IMR-90 (cell line): Measurements from ENCODE around the gene TUBB8B.
"Not testable (repeated sequence)": the region's sequence is repeated elsewhere in the genome, so short reads cannot be mapped to it uniquely, and the experiment has no call there.

Source experiments
- CEBPB ChIP-seq: IDR thresholded peaks from 2 replicates; pipeline ENCODE4 v1.6.1; 2012; ENCODE audit warnings: low read depth, low read length, improper control_type of control experiment
- FOS ChIP-seq: fragments of 150-350 bp; IDR thresholded peaks from 2 replicates; pipeline ENCODE4 v1.6.1; 2016; ENCODE audit warnings: low read depth, low read length
- MAZ ChIP-seq: IDR thresholded peaks from 2 replicates; pipeline ENCODE4 v1.6.1; 2012; ENCODE audit warnings: low read depth, mild to moderate bottlenecking, low read length, improper control_type of control experiment, moderate library complexity, borderline replicate concordance
- MXI1 ChIP-seq: IDR thresholded peaks from 2 replicates; pipeline ENCODE4 v1.6.1; 2012; ENCODE audit warnings: low read depth, mild to moderate bottlenecking, low read length, moderate library complexity, borderline replicate concordance
- NFE2L2 ChIP-seq: fragments of 150-350 bp; IDR thresholded peaks from 2 replicates; pipeline ENCODE4 v1.6.1; 2016; ENCODE audit warnings: low read depth, mild to moderate bottlenecking, low read length
- POLR2A ChIP-seq: IDR thresholded peaks from 2 replicates; pipeline ENCODE4 v1.6.1; 2012; ENCODE audit warnings: mild to moderate bottlenecking, low read depth, low read length
- RCOR1 ChIP-seq: IDR thresholded peaks from 2 replicates; pipeline ENCODE4 v1.6.1; 2012; ENCODE audit warnings: mild to moderate bottlenecking, low read length, improper control_type of control experiment; ENCODE audit not compliant: insufficient replicate concordance
- RFX5 ChIP-seq: IDR thresholded peaks from 2 replicates; pipeline ENCODE4 v1.8.0; 2012; ENCODE audit warnings: low read depth, mild to moderate bottlenecking, low read length, moderate library complexity
- SMC3 ChIP-seq: fragments of 150-350 bp; IDR thresholded peaks from 2 replicates; pipeline ENCODE4 v1.6.1; 2016; ENCODE audit warnings: low read depth, mild to moderate bottlenecking, antibody characterized with exemption, low read length, moderate library complexity
- TF ChIP-seq, protein P1 (sequence below): conservative IDR thresholded peaks from 2 replicates; pipeline ENCODE4 v1.5.1; 2012; ENCODE audit warnings: mild to moderate bottlenecking, low read depth, low read length, improper control_type of control experiment
- TF ChIP-seq, protein P2 (sequence below): fragments of 150-350 bp; IDR thresholded peaks from 2 replicates; pipeline ENCODE4 v1.6.1; 2017; ENCODE audit warnings: mild to moderate bottlenecking, antibody characterized with exemption, low read length, low read depth
- TF ChIP-seq, protein P3 (sequence below): fragments of 150-350 bp; IDR thresholded peaks from 2 replicates; pipeline ENCODE4 v1.6.1; 2016; ENCODE audit warnings: low read depth, mild to moderate bottlenecking, low read length, moderate library complexity, borderline replicate concordance

DNA sequence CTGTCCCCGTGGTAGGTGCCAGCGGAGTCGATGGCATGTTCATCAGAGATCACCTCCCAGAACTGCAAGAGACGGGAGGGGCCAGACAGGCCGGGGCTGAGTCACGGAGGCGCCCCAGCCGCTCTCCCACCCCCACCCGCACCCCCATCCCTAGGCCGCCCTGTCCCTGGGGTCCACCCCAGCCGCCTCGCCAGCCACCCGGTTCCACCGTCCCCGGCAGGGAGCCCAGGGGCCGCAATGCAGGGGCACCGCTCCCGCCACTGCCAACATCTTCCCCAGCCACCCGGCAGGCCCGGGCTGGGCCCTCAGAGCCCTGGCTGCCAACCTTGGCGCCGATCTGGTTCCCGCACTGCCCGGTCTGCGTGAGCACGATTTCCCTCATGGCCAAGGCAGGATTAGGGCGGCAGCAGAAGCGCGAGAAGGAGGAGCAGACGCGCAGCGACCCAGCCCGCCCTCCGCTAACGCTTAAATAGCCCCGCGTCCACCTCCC is at the start of gene TUBB8B:
- TF ChIP-seq, protein P1, sequence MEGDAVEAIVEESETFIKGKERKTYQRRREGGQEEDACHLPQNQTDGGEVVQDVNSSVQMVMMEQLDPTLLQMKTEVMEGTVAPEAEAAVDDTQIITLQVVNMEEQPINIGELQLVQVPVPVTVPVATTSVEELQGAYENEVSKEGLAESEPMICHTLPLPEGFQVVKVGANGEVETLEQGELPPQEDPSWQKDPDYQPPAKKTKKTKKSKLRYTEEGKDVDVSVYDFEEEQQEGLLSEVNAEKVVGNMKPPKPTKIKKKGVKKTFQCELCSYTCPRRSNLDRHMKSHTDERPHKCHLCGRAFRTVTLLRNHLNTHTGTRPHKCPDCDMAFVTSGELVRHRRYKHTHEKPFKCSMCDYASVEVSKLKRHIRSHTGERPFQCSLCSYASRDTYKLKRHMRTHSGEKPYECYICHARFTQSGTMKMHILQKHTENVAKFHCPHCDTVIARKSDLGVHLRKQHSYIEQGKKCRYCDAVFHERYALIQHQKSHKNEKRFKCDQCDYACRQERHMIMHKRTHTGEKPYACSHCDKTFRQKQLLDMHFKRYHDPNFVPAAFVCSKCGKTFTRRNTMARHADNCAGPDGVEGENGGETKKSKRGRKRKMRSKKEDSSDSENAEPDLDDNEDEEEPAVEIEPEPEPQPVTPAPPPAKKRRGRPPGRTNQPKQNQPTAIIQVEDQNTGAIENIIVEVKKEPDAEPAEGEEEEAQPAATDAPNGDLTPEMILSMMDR: not testable (repeated sequence)
- TF ChIP-seq POLR2A, MAZ, CEBPB, RCOR1, SMC3, RFX5, NFE2L2, FOS, MXI1: not testable (repeated sequence)
- TF ChIP-seq, protein P2, sequence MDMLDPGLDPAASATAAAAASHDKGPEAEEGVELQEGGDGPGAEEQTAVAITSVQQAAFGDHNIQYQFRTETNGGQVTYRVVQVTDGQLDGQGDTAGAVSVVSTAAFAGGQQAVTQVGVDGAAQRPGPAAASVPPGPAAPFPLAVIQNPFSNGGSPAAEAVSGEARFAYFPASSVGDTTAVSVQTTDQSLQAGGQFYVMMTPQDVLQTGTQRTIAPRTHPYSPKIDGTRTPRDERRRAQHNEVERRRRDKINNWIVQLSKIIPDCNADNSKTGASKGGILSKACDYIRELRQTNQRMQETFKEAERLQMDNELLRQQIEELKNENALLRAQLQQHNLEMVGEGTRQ: not testable (repeated sequence)
- TF ChIP-seq, protein P3, sequence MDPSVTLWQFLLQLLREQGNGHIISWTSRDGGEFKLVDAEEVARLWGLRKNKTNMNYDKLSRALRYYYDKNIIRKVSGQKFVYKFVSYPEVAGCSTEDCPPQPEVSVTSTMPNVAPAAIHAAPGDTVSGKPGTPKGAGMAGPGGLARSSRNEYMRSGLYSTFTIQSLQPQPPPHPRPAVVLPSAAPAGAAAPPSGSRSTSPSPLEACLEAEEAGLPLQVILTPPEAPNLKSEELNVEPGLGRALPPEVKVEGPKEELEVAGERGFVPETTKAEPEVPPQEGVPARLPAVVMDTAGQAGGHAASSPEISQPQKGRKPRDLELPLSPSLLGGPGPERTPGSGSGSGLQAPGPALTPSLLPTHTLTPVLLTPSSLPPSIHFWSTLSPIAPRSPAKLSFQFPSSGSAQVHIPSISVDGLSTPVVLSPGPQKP: not testable (repeated sequence)
